GM10248 (cell line): Measurements from ENCODE around the gene NRG2.

Source experiments
- CTCF ChIA-PET: fragments of 300-600 bp; sonication (Branson Sonifier 250); formaldehyde crosslinking; extraction: SDS; loops from one replicate; lab custom pipeline; 2021; ENCODE audit warnings: antibody characterized with exemption; lab: Yijun Ruan, JAX
- POLR2A ChIA-PET: fragments of 350-650 bp; sonication (Branson Sonifier 250); formaldehyde crosslinking; extraction: SDS; loops from one replicate; lab custom pipeline; 2020; ENCODE audit warnings: antibody characterized with exemption; lab: Yijun Ruan, JAX
- DNase-seq: peaks from one replicate; pipeline ENCODE4 v3.0.0; 2012; ENCODE audit errors: extremely low spot score
- TF ChIP-seq, protein P1 (sequence below): IDR thresholded peaks from 2 replicates; pipeline ENCODE4 v1.5.1; 2012; ENCODE audit warnings: mild to moderate bottlenecking, low read depth; ENCODE audit errors: extremely low read depth, missing control alignments, control extremely low read depth

Gene NRG2

GRCh38 chr5:139864716-139865483, 178.2 kb downstream of the NRG2 start:
- no peak for DNase-seq
- POLR2A ChIA-PET: no interaction called here
- CTCF ChIA-PET: interaction anchor here (0.6 to 3.8 kb wide), 11 partner anchors 7 to 106 kb away, joined by 3 to 45 read pairs (median 18); no protein-coding TSS in a partner anchor
- TF ChIP-seq, protein P1, sequence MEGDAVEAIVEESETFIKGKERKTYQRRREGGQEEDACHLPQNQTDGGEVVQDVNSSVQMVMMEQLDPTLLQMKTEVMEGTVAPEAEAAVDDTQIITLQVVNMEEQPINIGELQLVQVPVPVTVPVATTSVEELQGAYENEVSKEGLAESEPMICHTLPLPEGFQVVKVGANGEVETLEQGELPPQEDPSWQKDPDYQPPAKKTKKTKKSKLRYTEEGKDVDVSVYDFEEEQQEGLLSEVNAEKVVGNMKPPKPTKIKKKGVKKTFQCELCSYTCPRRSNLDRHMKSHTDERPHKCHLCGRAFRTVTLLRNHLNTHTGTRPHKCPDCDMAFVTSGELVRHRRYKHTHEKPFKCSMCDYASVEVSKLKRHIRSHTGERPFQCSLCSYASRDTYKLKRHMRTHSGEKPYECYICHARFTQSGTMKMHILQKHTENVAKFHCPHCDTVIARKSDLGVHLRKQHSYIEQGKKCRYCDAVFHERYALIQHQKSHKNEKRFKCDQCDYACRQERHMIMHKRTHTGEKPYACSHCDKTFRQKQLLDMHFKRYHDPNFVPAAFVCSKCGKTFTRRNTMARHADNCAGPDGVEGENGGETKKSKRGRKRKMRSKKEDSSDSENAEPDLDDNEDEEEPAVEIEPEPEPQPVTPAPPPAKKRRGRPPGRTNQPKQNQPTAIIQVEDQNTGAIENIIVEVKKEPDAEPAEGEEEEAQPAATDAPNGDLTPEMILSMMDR: no peak

GRCh38 chr5:139863855-139864558, 179.1 kb downstream of the NRG2 start:
- ChIA-PET CTCF (interaction anchor here (0.6 to 4.3 kb wide), 18 partner anchors 8 to 221 kb away, joined by 3 to 45 read pairs (median 5); no protein-coding TSS in a partner anchor), POLR2A (no interaction called here)
- peak; percentile 84 for DNase-seq
- TF ChIP-seq, protein P1: peak; percentile 74

DNA sequence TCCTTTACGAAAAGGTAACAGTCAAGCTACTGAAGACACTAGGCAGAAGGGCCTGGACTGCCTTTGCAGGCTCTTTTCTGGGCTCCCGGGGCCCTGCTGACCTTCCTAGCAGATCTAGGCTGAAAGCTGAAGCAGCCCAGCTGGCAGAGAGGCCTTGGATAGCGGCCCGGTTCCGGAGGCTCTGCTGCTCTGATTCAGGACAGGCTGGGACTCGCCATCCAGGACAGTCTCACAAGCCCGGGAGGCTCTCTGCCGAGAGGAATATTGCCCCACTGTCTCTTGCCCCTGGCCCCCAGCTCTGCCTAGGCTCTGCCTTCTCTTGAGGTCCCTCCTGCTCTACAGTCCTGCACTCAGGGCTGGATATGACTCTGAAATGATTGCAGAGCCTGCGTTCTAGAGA, 179.7 kb downstream of the NRG2 start:
- ChIA-PET POLR2A (no interaction called here), CTCF (interaction anchor here (0.7 to 4.3 kb wide), 22 partner anchors 8 to 293 kb away, joined by 3 to 45 read pairs (median 4); no protein-coding TSS in a partner anchor)
- DNase-seq: no peak
- TF ChIP-seq, protein P1: no peak

DNA sequence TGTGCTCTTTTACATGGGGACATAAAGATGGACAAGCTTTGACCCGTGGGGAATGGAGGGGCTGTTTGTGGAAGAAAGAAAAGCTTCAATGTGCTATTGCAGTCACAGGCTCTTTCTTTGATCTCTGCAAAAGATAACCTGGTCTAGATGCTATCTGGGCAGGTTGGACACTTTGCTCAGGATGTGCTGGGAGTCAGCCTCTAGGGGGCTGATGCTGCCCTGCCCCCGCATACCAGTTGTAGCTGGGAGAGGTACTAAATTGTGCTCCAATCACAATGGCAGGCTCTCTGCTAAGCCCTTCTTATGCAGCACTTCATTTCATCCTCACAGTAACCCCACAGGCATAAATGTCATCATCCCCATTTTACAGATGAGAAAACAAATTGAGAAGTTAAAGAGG, 180.3 kb downstream of the NRG2 start:
- TF ChIP-seq, protein P1: no peak
- ChIA-PET POLR2A (no interaction called here), CTCF (interaction anchor here (0.7 to 4.3 kb wide), 23 partner anchors 8 to 293 kb away, joined by 3 to 45 read pairs (median 4); no protein-coding TSS in a partner anchor)
- no peak for DNase-seq

- ChIA-PET CTCF (interaction anchor here (0.9 to 4.3 kb wide), 16 partner anchors 10 to 227 kb away, joined by 3 to 45 read pairs (median 5); no protein-coding TSS in a partner anchor), POLR2A (no interaction called here)
- TF ChIP-seq, protein P1: no peak
- no peak for DNase-seq
Observed at GRCh38 chr5:139862313-139862712, 180.8 kb downstream of the NRG2 start.

GRCh38 chr5:139861889-139862207, 181.3 kb downstream of the NRG2 start:
- CTCF ChIA-PET: interaction anchor here (0.9 to 4.3 kb wide), 15 partner anchors 9 to 226 kb away, joined by 3 to 45 read pairs (median 5); no protein-coding TSS in a partner anchor
- POLR2A ChIA-PET: no interaction called here
- TF ChIP-seq, protein P1: no peak
- no peak for DNase-seq
